DOHH2 (cell line): ENCODE measurements around the gene ENDOG.
"Not testable (repeated sequence)": the region's sequence is repeated elsewhere in the genome, so short reads cannot be mapped to it uniquely, and the experiment has no call there.

Experiments used
- H3F3A ChIP-seq: fragments of 200-600 bp; sonication (generic), shearing (Covaris generic); 2 replicates; pipeline ENCODE4 v1.6.0; 2016; ENCODE audit warnings: antibody characterized with exemption, mild to moderate bottlenecking; ENCODE audit not compliant: control insufficient read depth, insufficient read depth
- H3K27ac ChIP-seq: fragments of 200-600 bp; sonication (generic); 2 replicates; pipeline ENCODE4 v1.5.1; 2014; ENCODE audit warnings: low read depth, mild to moderate bottlenecking, low read length, moderate library complexity
- H3K27me3 ChIP-seq: fragments of 200-600 bp; sonication (generic); 2 replicates; pipeline ENCODE4 v1.6.1; 2014; ENCODE audit warnings: mild to moderate bottlenecking, low read length, mixed read lengths; ENCODE audit not compliant: control insufficient read depth
- H3K36me3 ChIP-seq: fragments of 200-600 bp; sonication (generic); 2 replicates; pipeline ENCODE4 v1.6.1; 2014; ENCODE audit warnings: mild to moderate bottlenecking, low read length, moderate library complexity, mixed read lengths; ENCODE audit not compliant: control insufficient read depth
- H3K4me1 ChIP-seq: fragments of 200-600 bp; sonication (generic); 2 replicates; pipeline ENCODE4 v1.6.1; 2014; ENCODE audit warnings: mild to moderate bottlenecking, low read length, mixed read lengths; ENCODE audit not compliant: control insufficient read depth
- H3K4me2 ChIP-seq: fragments of 200-600 bp; sonication (generic); 2 replicates; pipeline ENCODE4 v1.6.0; 2014; ENCODE audit warnings: mild to moderate bottlenecking, low read length, moderate library complexity
- H3K4me3 ChIP-seq: fragments of 200-600 bp; sonication (generic); 2 replicates; pipeline ENCODE4 v1.5.1; 2014; ENCODE audit warnings: mild to moderate bottlenecking, low read length, mixed read lengths
- H3K79me2 ChIP-seq: fragments of 200-600 bp; sonication (generic); 2 replicates; pipeline ENCODE4 v1.6.1; 2014; ENCODE audit warnings: mild to moderate bottlenecking, low read length, mixed read lengths; ENCODE audit not compliant: control insufficient read depth
- H3K9me2 ChIP-seq: fragments of 200-600 bp; sonication (generic); replicated peaks from 2 replicates; pipeline ENCODE4 v1.6.1; 2014; ENCODE audit warnings: mild to moderate bottlenecking, low read length, mixed read lengths; ENCODE audit not compliant: control insufficient read depth
- H3K9me3 ChIP-seq: fragments of 200-600 bp; sonication (generic); 2 replicates; pipeline ENCODE4 v1.6.1; 2014; ENCODE audit warnings: antibody characterized with exemption, low read length, mixed read lengths; ENCODE audit not compliant: control insufficient read depth, insufficient read depth
- H4K20me1 ChIP-seq: fragments of 200-600 bp; sonication (generic); 2 replicates; pipeline ENCODE4 v1.6.0; 2014; ENCODE audit warnings: low read depth, mild to moderate bottlenecking, antibody characterized with exemption, low read length, moderate library complexity; ENCODE audit not compliant: control insufficient read depth, insufficient read depth
- EZH2phosphoT487 ChIP-seq: fragments of 200-600 bp; sonication (generic); IDR thresholded peaks from 2 replicates; pipeline ENCODE4 v1.6.1; 2017; ENCODE audit warnings: borderline replicate concordance, mild to moderate bottlenecking, antibody characterized with exemption, low read length, moderate library complexity, mixed read lengths
- TF ChIP-seq, protein P1 (sequence below): fragments of 200-600 bp; sonication (generic); IDR thresholded peaks from one replicate; pipeline ENCODE4 v1.5.1; 2014; ENCODE audit warnings: antibody characterized with exemption, mild to moderate bottlenecking, low read depth, low read length; ENCODE audit not compliant: poor library complexity, severe bottlenecking

ENDOG gene

DNA sequence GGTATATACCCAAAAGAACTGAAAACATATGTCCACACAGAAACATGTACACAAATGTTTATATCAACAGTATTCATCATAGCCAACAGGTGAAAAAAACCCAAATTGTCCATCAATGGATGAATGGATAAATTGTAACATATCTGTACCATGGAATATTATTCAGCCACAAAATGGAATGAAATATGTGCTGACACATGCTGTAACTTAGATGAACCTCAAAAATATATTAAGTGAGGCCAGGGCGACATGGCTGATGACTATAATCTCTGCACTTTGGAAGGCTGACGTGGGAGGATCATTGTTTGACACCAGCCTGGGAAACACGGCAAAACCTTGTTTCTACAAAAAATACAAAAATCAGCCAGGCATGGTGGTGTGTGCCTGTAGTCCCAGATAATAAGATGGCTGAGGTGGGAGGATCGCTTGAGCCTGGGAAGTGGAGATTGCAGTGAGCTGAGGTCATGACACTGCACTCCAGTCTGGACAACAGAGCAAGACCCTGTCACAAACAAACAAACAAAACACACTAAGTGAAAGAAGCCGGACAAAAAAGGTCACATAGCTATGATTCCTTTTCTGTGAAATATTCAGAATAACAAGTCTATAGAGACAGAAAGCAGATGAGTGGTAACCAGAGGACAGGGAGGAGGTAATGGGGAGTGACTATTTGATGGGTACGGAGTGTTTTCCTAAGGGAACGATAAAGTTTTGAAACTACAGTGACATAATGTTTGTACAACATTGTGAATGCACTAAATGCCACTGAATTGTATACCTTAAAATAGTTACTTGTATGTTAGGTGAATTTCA lies 52.0 kb downstream of the ENDOG start:
- H3K27me3 ChIP-seq = no peaks in the 10 kb centered on the region
- peaks cover 13% of the 10 kb centered on the region for H3K36me3 ChIP-seq
- no peaks in the 10 kb centered on the region for H3K9me2 ChIP-seq
- TF ChIP-seq, protein P1, sequence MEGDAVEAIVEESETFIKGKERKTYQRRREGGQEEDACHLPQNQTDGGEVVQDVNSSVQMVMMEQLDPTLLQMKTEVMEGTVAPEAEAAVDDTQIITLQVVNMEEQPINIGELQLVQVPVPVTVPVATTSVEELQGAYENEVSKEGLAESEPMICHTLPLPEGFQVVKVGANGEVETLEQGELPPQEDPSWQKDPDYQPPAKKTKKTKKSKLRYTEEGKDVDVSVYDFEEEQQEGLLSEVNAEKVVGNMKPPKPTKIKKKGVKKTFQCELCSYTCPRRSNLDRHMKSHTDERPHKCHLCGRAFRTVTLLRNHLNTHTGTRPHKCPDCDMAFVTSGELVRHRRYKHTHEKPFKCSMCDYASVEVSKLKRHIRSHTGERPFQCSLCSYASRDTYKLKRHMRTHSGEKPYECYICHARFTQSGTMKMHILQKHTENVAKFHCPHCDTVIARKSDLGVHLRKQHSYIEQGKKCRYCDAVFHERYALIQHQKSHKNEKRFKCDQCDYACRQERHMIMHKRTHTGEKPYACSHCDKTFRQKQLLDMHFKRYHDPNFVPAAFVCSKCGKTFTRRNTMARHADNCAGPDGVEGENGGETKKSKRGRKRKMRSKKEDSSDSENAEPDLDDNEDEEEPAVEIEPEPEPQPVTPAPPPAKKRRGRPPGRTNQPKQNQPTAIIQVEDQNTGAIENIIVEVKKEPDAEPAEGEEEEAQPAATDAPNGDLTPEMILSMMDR = no peak
- TF ChIP-seq EZH2phosphoT487 = no peak
- no peak overlapping the region for H3K27ac ChIP-seq
- no peak overlapping the region for H3K4me2 ChIP-seq
- no peaks in the 10 kb centered on the region for H3K4me1 ChIP-seq
- H3K4me3 ChIP-seq = no peak overlapping the region
- H3K79me2 ChIP-seq = peaks cover 20% of the 10 kb centered on the region
- H3F3A ChIP-seq = no peaks in the 10 kb centered on the region; the same call in 1 of the 2 replicates
- H3K9me3 ChIP-seq = no peaks in the 10 kb centered on the region
- no peaks in the 10 kb centered on the region for H4K20me1 ChIP-seq

DNA sequence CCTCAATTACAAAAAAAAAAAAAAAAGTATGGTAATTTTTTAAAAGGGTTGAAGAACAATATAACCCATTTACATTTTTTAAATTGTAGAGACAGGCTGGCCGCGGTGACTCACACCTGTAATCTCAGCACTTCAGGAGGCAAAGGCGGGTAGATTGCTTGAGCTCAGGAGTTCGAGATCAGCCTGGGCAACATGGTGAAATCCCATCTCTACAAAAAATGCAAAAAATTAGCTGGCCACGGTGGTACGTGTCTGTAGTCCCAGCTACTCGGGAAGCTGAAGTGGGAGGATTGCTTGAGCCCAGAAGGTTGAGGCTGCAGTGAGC lies 52.6 kb downstream of the ENDOG start:
- H3K4me1 ChIP-seq, H3K27me3 ChIP-seq, H3K9me2 ChIP-seq, H3K4me2 ChIP-seq, H3K27ac ChIP-seq, H3K9me3 ChIP-seq, H3F3A ChIP-seq, H4K20me1 ChIP-seq, H3K4me3 ChIP-seq: not testable (repeated sequence)
- Histone ChIP-seq H3K36me3 (peaks cover 13% of the 10 kb centered on the region), H3K79me2 (peaks cover 25% of the 10 kb centered on the region)
